HG03442 (cell line): ENCODE results near the gene EPHA10.
A peak's percentile ranks its signal among the peaks of the same experiment; 100 is the strongest.

Source experiments
- ATAC-seq: cut with Tn5 transposase; IDR thresholded peaks from one replicate; pipeline ENCODE4 v1.9.1; 2021; ENCODE audit warnings: mild to moderate bottlenecking, moderate library complexity; ENCODE audit not compliant: unreplicated experiment

EPHA10 gene

DNA sequence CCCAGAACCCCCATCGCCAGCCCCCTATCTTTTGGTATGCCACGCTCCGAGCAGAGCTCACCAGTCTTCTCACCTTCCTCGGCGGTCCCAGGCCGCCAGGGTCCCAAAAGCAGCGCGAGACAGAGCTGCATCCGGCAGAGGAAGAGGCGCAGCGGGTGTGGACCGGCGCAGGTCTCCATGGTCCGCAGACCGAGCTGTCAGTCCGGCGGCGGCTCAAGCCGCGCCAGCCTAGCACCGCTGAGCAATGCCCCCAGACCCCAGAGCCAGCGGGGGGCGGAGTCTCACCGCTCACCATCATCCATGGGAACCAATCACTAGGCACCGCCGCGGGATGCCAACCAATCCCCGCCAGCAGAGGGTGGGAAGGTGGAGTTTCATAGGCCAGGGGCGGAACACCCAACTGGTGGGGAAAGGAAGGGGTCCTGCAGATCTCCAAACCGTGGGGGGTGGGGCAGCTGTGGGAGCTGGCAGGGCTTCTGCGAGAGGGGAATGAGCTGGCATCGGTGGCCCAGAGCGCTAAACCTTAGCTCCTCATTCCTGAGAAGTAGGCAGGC, at the start of gene EPHA10:
TSS of gene EPHA10 (minus strand) at position 233 of the 554 bp plus-strand sequence. CDS start at position 179, 54 bp downstream.
- ATAC-seq: no peak

DNA sequence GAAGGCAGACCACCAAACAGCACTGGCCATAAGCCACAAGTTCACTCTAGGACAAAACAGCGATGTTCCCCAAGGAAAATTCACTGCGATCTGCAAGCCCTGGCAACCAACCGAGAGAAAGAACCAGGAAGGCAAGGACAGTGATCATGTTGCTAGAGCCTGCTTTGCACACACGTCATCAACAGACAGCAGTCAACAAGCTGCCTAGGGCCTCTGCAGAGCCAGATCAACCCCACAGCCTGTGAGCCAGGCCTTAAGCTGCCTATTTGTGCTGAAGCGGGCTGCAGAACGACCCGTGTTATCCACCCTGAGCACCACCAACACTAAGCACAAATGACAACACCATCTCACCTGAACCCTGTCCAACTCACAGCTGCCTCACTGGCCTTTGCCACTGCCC, 49.3 kb upstream of the EPHA10 start:
- no peak for ATAC-seq

DNA sequence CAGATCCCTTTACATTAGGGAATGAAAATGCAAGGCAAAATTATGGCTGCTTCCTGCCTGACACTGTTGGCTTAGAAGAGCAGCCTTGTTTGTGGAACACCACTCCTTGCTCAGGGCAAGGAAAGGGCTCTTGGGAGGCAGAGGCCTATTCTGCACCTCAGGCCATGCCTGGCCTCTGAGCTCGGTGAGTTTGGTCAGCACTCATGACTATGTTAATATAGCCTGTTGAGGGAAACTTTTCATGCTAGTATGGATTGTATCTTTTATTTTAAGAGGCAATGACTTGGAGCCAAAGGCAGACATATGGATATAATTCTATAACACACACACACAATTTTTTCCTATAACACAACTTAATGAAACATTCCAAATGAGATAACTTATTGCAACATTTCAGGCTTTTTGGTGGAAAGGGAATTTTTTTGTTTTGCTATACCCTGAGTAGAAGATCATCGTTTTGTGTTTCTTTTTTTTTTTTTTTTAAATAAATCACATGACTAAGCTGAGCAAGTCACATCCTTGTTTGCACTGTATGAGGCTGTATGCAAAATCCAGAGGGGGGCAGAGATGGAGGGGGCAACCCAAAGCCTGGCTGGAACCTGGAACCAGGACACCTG, 48.7 kb upstream of the EPHA10 start:
- no peak for ATAC-seq

DNA sequence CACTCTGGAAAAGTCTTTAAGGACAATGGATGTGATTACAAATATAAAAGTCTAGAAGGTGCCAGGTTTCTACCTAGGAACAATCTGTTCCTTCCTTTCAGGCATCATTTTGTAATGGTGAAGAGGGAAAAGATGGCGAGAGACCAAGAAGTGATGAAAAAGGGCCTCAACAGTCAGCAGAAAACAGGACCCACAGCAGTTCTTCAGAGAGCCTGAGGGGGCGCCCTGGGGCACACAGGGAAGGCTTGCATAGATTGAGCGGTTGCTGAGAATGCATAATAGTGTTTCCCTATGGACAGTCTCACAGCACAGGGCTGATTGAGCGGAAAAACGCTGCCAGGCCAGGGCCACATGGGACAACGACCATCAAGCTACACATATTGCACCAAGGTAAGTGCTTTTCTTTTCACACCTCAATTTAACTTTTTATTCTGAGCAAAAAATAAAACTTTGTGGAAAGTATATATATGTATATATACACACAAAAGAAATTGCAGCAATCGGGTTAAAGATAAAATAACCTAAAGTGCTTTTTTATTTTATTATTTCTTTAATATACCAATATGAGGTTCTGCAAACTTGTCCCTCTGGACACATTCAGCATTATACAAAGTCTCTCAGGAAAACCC, 46.2 kb upstream of the EPHA10 start:
- ATAC-seq: no peak

DNA sequence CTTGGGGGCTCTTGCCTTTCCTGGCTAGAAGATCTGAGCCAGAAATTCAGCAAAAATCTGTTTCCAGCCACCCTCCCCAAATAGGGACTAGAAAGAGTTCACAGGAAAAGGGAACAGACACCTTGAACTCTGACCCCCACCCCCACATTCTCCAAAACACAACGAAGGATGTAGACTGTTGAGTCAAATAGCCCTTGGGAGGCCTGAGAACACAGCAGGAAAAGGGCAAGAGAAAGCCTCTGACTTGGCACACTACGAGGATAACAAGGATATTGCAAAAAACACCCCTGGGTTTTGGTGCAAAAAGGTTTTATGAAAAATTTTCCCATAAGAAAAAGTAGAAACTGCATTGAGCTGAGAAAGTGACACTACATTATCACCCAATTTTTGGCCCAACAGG, 45.0 kb upstream of the EPHA10 start:
- no peak for ATAC-seq

DNA sequence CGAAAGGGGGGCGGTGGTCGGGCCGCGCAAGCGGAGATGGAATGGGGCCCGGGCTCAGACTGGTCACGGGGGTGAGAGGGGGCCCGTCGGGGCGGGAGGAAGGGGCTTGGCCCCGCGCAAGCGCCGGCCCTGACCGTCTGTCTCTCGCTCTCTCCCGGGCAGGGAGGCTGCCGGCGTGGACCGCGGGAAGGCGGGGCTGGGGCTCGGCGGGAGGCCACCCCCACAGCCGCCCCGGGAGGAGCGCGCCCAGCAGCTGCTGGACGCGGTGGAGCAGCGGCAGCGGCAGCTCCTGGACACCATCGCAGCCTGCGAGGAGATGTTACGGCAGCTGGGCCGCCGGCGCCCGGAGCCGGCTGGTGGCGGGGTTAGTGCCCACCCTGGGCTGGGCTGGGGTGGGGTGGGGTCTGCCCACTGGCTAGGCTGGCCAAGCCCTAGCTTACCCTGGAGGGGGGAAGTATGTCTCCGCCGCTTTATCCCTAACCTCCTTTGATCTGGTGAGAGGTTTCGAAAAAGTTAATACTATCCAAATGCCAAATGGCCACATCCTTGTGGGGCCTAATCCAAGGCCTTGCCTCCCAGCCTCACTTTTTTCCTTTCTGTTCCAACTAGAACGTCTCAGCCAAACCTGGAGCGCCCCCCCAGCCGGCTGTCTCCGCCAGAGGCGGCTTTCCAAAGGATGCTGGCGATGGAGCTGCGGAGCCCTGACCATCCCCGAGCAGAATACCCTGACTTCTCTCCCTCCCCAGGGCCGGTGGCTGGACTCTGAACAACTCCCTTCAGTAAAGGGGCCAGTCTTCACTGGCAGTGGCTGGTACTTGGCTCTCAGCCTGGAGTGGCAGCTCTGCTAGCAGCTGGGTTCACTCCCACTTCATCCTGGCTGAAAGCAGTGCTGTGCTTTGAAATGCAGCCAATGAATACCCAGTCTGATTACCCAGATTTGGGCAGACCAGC, 43.7 kb upstream of the EPHA10 start:
- peak; percentile 32 for ATAC-seq

DNA sequence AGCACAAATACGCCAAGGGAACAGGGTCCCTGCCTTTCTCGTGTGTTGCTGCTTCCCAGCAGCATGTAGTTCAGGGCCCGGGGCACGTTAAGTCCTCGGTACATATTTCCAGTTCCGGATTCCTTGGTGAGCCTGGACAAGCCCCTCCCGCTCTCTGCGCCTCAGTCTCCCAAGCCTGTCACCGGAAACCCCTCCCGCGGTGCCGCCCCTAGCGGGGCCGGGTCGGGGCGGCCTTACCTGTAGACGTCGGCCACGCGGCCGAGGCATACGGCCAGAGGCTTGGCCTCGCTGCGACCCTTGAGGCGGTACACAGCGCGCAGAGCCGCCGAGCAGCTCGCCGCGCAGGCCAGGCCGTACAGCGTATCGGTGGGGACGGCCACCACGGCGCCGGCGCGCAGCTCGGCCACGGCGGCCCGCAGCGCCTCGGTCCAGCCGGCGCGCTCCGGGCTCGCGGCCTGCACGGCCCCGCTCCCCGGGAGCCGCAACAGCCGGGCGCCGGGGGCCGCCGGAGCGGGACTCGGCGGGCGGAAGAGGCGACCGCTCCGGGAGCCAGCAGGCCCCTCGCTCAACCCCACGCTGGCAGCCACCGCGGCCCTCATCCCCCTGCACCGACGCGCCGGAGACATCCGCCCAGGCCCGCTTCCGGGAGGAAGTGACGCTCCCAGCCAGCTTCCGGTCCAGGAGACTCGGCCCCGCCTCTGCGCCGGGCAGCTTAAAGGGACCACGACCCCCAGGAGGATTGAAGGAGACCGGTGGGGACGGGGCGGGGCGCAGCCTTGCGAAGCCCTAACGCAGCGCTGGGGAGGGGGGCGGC, 42.8 kb upstream of the EPHA10 start, which contains the start of the genes C1orf122 and YRDC:
TSS of gene C1orf122 (plus strand) at position 236 of the 814 bp plus-strand sequence. CDS start 615 bp downstream, outside the sequence.
TSS of gene YRDC (minus strand) at position 654 of the 814 bp plus-strand sequence. CDS start at position 626, 28 bp downstream.
- peak; percentile 78 for ATAC-seq

DNA sequence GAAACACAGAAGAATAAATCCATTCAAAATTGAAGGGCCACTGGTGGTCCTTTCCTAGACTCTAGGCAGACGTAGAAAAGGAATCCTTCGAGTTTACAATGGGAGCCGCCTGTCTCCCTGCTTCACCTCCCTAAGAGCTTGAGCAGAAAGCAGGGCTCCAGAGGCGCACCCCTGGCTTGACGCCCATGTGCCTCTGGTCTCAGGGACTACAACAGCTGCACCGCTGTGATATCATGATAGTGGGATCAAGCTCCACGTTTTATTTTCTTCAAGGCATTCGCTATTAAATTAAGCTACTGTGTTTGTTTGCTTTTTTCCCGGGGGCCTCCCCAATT, 42.3 kb upstream of the EPHA10 start:
- ATAC-seq: no peak

DNA sequence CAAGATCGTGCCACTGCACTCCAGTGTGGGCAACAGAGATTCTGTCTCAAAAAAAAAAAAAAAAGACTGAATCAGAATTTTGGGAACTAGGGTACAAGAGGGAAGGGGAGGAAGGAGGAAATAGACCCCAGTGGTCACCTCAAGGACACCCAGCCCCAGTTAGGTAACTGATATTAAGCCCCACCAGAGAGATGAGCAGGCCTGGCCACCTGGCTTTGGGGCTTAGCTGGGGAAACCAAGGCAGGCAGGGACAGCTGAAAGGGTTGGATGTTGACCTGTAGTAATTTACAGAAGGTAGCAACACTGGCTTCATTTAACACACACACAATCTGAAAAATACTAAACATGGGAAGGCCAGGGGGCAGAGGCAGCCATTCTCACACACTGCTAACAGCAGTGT, 37.5 kb upstream of the EPHA10 start:
- no peak for ATAC-seq

DNA sequence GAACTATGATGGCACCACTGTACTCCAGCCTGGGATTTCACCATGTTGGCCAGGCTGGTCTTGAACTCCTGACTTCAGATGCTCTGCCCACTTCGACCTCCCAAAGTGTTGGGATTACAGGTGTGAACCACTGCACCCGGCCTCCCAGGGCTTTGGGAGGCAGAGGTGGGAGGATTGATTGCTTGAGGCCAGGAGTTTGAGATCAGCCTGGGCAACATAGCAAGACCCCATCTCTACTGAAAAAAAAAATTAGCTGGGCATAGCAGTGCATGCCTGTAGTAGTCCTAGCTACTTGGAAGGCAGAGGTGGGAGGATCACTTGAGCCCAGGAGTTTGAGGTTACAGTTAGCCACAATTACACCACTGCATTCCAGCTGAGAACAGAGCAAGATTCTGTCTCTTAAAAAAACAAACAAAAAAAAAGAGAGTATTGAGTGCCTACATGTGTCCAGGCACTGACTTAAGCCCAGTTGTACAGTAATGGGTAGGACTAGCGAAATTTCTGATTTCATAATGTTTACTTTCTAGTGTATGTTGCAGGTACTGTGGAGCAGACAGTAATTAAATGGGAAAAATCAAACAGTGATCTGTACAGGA, 32.9 kb upstream of the EPHA10 start:
- no peak for ATAC-seq

DNA sequence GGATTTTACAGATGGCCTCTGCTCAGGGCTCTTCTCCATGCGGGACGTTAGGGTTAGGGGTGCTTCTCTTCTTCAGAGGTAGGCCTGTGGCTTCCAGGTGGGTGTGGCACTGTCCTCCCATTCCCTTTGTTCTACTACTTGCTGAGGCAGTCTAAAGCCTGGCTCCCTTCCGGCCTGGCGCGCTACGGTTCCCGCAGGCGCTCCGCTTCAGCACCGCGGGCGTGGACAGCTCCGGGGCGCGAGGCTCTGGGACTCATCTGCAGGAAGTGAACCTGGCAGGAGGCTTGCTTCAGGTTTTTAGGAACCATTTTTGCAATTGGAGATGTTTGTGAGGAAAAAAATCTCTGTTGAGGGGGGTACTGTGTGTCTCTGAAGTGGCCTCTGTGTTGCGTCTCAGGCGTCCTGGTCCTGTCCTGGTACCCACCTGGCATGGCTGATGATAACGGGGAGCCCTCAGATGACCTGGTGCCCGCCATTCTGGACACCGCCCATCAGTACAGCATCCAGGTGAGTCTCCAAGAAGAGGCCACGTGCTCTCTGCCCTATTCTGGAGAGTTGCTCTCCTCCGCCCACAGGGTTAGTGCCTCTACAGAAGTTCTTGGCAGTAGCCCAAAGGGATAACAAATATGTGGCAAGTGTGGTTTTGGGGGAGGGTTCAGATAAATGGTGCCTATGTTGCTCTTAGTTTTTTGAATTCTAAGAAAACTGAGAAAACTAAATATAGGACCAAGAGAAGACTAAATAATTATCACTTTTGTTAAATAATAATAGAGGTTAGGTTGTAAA, 30.6 kb upstream of the EPHA10 start:
- no peak for ATAC-seq

DNA sequence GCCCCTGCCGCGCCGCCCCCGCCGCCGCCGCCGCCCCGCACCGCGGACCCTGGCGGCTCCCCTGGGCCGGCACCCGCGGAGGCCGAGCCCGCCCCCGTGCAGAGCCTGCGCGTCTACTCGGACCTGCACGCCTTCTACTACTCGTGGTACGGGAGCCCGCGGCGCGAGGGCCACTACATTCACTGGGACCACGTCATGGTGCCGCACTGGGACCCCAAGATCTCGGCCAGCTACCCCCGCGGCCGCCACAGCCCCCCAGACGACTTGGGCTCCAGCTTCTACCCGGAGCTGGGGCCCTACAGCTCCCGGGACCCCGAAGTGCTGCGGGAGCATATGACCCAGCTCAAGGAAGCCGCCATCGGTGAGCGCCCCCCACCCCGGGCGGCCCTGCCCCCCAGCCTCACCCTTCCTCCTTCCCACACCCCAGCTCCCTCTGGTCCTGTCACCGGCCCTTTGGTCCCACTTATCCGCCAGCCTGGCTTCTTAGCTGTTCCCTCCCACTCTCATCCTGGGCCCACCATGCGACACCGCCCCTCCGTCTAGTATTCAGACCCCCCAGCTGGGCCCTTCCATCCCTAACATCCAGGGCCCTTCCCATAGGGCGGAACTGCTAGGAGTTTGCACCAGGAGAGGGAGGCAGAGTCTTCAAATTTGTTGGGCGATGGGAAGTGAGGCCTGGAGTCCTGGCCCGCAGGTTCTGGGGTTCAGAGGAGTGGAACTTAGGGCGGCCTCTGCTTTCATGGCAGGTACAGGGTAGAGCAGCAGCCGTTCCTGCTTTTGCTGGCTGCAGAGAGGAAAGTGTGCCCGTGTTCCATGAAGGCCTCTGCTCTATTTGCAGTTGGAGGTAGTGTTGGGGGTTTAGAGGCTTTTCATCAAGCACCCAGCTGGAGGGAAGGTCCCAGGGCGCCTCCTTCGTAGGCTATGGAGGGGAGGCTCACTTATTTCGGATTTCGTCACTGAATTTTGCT, 29.7 kb upstream of the EPHA10 start:
- no peak for ATAC-seq

DNA sequence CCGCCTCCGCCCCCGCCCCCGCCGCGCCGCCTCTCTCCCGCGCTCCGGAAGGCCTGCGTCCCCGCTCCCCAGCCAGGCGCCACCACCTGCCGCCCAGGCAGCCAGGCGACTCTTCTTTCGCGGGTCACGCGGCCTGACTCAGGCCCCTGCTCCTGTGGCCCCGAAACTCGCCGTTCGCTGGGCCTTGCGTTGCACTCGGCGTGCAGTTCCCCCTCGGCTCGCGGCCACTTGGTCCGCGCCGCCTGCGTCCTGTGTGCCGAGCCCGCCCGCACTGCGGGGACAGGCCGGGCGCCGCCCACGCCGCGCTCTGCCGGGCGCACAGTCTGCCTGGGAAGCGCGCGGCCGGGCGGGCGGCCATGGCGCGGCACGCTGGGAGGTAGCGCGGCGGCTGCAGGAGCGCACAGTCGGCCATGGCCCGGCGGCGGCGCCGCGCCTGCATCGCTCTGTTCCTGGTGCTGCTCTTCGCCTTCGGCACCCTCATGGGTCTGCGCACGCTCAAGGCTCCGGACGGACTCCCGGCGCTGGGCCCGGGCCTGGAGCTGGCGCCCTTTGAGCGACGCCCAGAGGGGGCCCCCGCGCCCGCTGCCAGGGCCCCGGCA, 29.0 kb upstream of the EPHA10 start, which contains the start of gene MANEAL:
TSS of gene MANEAL (plus strand) at position 75 of the 599 bp plus-strand sequence. CDS start at position 411, 336 bp downstream.
- no peak for ATAC-seq

DNA sequence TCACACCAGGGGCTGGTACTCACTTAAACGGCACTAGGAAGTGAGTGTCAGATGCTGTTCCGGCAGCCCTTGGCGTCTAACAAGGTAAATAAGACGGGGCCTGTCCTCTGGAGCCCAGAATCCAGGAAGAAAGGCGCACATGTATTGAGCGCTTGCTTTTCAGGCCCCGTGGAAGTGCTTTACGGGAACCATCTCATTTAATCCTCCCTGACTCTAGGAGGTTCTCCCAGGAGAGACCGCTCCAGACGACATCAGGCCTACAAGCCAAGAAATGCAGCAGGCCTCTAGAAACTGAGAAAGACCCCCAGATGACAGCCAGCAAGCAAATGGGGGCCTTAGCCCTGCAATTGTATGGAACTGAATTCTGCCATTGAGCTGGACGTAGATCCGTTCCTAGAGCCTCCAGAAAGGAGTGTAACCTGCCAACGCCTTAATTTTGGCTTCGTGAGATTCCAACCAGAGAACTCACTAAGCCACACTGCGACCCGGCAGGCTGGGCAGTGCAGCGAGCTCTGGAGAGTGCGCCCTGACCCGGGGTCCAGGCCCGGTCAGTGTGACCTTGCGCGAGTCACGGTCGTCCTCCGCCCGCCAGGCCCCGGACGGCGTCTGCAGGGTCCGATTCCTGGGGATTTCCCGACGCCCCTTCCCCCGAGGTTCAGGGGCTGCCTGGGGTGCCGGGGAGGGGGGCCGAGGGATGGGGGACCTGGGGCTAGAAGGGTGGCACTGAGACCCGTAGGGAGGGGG, 28.2 kb upstream of the EPHA10 start:
- no peak for ATAC-seq

DNA sequence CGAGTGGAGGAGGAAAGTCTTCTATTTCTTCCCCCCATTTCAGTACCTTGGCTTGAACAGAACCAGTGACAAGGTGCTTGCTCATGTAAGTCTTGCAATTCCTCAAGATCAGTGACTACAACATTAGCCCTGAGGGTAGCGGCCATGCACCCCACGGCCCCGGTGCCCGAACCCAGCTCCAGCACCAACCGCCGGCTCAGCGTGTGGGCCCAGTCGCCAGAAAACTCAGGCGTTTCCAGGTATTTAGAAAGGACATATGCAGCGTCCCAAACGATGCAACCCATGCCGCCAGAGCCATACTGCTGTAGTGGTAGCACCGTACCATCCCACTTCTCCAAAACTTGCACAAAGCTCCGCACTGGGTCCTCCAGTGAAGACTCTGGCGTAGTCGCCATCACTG, 17.6 kb upstream of the EPHA10 start:
- ATAC-seq: no peak

DNA sequence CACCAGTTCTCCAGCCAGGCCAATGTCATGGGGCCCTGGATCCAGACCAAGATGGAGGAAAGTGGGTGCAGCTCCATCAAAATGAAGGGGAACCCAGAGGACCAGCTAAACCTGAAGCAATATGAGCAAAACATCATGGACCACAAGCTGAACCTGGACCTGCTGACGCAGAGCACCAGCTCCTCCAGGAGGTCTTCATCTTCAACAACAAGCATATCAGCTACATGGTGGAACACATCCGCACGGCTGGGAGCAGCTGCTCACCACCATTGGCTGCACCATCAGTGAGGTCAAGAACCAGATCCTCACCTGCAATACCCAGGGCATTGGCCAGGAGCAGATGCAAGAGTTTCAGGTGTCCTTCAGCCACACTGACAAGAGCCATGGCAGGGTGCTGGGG, 13.7 kb upstream of the EPHA10 start:
- ATAC-seq: no peak

DNA sequence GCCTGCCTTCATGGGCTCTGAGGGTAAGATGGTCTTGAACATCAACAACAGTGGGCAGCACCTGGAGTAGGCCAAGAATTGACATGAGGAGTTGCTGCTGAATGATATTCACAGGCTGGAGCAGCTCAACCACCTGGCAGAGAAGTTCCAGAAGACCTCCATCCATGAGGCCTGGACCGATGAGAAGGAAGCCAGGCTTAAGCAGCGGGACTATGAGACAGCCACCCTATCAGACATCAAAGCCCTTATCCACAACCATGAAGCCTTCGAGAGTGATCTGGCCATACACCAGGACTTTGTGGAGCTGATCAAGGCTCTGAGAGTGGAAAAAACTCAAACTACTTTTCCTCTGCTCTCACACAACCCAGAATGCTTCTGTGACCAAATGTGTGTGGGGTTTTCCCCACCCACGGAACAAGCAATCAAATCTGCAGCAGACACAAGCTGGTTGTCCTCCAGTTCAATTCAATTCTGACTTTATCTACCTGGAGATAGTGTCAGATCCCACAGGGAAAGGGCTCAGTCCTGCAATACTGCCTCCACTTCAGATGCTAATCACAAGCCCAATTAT, 12.1 kb upstream of the EPHA10 start:
- ATAC-seq: no peak
